GM19324 (cell line): ENCODE results near the gene ITGA7.

Experiments
- ATAC-seq: cut with Tn5 transposase; IDR thresholded peaks from one replicate; pipeline ENCODE4 v1.9.1; 2021; ENCODE audit warnings: mild to moderate bottlenecking, moderate library complexity; ENCODE audit not compliant: unreplicated experiment, low FRiP score

The ITGA7 gene

DNA sequence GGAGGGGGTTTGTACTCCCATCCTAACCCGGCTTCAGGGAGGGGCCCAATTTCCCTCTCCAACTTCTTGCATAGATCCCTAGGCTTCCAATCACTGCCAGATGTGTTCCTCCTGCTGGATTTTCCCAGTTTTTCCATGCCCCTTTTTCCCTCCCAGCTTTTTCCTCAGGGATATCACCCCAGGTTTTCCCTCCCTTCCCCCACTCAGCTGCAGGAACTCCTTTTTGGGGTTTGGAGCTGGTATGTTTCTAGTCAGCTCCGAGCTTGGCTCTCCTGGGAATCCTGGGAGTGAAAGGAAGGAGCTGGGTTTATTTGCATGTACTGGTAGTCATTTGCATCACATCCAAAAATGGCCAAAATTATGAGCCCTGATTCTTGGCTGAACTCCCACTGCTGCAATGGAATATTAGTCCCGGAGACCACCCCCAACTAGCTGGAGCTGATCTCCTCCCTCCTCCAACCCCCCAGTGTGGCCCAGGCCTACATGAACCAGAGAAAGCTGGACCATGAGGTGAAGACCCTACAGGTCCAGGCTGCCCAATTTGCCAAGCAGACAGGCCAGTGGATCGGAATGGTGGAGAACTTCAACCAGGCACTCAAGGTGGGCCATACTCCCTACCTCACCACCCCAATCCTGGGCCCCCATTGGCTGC is 11.0 kb upstream of the ITGA7 start:
- no peak for ATAC-seq

DNA sequence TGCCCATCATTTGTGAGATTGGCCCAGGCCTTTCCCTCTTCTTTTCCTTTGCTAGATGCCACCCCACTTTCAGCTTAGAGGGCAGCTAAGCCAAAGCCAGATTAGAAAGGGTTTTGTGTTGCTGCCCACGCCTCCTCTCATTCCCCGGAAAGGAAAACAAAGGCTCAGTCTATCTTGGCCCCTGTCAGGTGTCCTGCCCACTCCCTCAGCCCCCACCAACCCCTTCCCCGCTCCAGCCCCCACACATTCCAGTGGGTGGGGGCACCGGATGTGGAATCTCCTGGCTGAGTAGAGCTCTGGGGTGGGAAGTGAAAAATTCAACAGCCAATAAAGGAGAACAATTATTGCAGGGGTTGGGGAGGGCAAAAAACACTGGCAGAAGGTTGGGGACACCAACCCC is 10.3 kb upstream of the ITGA7 start:
- no peak for ATAC-seq

DNA sequence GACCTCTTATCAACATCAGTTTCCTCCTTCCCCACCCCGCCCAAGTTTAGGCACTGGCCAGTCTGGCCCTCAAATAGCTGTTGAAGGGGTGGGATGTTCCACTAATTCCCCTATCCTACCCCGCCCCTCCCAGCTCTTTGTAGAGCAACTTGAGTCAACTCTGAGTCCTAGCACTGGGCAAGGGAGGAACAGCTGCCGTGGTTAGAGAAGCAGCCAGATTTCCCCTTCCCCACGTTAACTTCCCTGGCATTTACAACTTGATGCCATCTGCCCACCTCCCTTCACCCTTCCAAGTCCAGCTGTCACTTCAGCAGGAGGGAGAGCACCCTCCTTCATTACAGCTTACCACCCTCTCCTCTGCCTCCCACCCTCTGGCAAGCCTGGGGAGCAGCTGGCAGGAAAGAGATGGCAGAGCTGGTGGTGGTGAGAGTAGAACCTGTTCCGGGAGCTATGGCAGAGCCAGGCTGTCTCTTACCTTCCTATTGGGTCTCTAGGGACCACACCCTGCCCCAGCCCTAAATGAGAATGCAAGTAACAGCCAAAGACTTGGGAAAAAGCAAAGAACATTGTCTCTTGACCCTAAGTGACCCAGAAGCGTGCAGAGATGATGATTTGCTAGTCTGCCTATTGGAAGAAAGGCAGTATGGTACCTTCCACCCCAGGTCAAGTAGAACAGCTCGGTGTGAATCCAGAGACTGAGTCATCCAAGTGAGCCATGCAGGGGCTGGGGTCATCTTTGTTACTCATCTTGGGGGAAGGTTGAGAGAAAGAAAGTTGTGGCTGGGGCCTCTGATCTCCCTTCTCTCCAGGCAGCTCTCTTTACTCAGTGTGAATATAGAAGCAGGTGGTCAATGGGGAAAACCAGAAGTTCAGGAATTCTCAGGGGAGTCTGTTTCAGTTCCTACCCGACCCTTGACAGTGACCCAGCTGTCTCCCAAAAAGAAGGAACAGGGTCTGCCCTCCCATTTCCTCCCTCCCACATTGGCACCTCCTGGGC is 9.6 kb upstream of the ITGA7 start:
- no peak for ATAC-seq

DNA sequence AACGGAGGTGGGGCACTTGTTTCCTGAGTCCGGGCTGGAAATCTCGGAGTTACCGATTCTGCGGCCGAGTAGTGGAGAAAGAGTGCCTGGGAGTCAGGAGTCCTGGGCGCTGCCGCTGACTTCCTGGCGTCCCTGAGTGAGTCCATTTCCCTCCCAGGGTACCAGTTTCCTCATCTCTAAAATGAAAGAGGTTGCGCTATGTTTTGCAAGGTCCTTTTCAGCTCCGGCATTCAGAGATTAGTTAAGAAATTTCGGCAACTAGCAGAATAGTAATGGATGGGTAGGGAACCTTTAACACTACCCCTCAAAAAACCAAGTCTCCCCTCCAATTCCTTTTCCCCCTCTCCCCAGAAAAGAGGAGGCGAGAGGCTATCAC is 8.9 kb upstream of the ITGA7 start:
- no peak for ATAC-seq

DNA sequence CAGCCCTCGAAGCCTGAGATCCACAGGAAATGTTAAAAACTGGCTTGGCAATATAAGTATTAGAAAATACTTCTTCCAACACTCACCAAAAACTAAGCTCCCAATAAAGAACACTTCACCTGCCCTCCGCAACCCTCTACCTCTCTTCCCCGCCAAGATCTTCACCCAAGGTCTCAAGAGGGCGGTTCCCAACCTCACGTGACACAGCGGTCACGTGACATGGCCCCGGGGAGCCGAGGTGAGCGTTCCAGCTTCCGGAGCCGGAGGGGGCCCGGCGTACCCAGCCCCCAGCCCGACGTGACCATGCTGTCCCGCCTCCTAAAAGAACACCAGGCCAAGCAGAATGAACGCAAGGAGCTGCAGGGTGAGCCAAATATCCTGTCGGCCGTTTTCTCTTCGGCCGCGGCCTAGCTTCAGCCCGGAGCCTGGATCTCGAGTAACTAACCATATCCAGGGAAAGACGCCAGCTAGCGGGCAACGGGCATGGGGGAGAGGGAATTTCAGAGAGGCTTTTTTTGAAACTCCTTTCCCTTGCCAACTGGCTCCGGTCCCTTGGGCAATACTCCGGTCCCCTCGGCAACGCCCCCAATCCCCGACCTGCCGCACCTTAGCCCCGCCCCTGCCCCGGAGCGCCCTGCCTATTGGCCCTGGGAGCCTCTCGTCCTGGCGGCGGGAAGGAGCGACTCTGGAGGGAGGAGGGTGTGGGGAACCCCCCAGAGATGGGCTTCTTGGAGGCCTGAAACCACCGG is 8.3 kb upstream of the ITGA7 start, which contains the start of gene BLOC1S1:
BLOC1S1 (plus strand) TSS at position 214 of the 749 bp plus-strand sequence; CDS start at position 220, 6 bp downstream.
- ATAC-seq, result peak; percentile 91

DNA sequence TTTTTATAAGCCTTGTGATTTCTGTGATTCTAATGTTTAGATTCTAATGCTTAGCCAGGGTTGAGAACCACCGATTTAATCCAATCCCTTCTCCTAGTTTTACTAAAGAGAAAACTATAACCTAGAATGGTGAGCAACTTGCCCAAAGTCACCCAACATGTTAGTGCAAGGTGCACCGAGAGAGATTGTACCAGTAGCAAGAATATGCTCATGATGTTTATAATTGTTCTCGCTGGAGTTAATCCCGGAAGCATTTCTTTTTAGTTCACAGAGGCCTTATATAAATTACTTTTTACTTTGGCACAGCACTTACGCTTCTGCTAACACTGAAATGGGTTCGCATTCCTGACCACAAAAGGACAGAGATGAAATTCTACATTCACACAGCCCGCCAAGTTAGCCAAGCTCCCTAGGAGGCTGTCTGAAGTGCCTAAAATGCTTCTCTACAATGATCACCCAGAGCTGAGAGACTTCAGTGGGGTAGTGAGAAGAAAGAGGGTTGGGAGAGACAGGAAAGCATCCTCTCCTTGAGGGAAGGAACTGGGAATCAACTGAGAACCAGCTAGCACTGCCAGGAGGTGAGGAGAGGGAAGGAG is 7.6 kb upstream of the ITGA7 start:
- no peak for ATAC-seq

DNA sequence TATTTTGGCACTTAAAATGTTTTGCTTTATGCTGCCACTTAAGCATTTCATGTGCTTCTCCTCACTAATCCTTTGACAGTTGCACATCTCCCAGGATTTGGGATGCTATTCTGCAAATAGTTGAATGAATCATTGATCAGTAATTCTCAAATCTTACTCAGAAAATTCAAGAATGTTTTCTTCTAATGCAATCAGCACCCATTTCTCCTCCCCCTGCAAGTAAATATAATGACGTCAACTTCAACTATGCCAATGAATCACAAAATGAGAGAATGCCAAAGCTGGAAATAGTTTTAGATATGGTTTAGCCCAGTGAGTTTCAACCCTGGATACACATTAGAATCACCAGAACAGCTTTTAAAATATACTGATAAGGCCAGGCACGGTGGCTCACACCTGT is 6.0 kb upstream of the ITGA7 start:
- ATAC-seq, result no peak

DNA sequence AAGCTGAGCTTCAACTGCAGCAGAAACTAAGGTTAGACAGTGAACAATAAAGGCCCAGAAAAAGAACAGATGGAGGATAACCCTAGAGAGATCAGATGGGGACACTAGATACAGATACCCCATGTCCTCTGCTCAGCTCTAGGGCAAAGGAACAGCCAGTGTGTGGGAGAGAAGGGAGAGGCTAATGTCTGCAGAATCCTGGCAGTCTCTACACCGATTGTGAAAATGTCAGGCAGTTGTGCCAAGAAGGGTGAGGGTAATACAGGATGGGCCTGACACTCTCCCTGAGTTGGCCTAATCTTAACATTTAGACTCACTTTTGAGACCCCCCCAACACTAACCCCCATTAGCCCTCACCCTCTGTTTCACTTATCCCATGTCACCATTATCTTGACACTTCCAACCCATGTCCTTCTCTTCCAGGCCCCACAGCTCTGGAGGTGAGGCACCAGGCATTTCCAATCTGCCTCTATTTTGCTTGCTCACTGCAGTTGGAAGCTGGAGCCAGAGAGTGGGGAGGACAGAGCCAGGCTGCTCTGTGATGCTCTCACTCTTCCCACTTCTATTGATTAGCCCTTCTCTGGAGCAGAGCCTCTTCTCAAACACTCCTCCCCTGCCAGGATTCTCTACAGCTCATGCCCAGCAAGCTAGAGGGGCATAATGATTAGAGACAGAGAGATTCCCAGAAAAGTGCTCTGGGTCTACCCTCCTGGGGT is 5.2 kb upstream of the ITGA7 start:
- no peak for ATAC-seq

DNA sequence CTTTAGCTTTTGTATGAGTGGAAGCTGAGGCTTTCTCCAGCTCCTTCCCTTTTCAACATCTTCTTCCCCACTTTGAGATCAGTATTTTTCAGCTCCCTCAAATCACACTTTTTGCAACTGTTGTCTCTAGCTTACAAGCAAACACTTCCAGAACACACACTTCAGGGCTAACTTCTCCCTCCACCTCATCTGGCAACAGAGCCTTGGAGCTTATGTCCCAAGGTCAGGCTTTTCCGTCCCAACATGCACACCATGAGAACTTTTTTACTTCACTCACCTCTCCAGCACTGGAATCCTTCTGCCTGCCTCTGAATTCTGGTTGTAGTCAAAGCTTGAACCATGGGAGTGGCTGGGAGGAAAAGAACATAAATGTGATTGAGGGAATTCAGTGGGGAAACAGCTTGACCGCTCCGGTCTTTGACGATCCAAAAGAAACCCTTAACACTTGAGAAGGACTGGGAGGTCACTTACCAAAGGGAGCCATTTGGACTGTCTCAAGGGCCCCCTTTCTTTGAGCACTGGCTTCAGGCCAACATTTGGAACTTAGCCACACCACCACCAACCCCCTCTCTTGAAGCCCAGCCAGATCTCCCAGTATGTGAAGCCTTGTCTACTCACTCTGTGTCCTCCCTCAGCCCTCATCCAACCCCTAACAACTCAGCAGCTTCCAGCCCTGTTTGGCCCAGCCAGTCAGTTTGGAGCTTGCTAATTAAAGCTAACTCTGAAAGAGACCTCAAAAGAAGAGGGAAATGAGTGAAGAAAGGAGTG is 4.3 kb upstream of the ITGA7 start:
- ATAC-seq, result no peak

DNA sequence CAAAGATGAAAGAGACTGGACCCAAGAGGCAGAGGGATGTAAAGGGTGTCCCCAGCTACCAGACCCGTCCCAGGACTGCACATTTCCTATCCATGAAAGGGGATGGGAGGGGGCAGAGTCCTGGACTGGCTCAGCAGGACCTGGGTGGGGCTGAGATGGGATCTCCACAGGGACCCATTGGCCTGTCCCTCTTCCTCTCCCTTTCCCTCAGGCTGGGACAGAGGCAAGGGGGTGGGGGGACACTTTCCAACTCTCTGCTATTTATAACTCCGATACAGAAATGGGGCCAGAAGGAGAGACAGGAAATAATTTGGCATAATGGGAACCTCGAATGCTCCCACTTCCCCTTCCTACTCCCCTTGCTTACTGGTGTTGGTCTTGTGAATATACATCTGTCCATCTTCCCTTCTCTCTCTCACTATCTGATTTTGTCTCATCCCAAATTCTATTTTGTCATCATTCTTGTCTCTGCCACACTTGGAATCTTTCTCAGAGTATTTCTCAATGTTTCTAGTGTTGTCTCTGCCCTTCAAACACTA is 1.1 kb upstream of the ITGA7 start:
- ATAC-seq, result no peak

DNA sequence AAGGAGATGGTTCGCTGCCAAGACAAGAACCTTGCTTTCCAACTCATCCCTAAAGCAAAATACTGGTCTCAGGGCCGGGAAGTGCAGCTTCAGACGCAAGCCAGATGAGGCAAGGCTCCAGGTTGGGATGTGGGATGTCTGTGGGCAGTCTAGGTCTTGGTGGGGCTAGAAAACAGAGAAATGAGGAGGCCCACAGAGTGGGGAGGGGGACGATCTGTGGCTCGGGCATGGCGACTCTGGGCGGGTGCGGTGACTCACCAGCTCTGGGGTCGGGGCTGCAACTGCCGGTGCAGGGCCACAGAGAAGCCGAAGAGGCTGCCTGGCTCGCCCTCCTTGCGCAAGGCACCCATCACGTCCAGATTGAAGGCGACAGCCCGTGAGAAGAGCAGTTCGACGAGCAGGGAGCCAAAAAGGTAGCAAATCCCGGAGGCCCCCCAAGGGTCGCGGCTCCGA is 459 bp downstream of the ITGA7 start:
- no peak for ATAC-seq

DNA sequence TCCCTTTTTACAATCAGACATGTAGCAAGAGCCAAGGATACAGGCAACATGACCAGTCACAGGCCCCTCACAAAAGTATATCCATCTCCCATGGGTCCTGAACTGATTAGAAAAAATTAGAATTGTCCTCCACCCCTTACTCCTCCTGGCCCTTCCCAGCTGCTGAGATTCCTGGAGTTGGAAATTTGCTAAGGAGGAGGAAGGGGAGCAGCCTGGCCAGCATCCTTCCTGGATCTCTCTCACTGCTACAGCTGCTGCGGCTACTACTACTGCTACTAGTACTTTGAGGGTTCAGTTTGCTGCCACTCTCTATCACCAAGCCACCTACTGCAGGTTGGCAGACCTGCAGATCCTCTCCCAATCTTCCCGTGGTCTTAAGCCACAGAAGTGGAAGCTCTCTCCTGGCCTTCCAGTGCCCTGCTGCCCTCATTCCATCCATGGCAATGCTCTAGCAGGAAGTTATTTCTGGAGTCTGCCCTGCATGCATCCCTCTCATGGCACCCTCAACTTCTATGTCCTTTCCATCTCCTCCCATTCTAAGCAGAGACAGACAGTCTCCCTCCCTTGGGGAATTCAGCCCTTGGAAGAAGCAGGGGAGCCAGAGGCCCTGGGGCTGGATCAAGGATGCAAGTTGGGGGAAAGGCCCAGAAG is 1.0 kb downstream of the ITGA7 start:
- ATAC-seq, result no peak

DNA sequence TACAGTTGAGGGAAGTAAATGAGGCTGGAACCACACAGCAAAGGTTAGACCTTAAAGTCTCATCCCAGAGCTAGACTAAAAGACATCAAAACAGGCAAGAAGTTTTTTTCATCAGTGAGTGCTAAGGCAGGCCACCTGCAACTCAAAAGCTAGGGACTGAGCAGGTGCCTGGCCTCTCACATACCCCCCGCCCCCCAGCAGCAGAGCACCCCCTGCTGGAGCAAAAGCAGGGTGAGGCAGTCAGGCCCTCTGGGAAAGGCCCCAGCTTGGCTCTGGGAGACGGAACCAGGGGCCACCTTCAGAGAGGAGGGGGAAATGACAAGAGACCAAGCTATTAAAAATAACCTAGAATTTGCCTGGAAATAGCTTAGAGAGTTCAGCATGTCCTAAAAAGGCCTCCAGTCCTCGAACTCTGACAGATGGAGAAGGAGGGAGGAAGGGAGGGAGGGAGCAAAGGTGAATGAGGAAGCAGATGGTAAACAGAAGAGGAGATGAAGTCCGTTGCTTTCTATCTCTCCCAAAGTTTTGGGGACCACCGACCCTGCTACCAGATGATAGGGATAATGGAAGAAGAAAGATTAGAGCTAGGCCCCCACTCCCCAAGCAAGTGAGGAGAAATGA is 1.8 kb downstream of the ITGA7 start:
- ATAC-seq, result no peak

DNA sequence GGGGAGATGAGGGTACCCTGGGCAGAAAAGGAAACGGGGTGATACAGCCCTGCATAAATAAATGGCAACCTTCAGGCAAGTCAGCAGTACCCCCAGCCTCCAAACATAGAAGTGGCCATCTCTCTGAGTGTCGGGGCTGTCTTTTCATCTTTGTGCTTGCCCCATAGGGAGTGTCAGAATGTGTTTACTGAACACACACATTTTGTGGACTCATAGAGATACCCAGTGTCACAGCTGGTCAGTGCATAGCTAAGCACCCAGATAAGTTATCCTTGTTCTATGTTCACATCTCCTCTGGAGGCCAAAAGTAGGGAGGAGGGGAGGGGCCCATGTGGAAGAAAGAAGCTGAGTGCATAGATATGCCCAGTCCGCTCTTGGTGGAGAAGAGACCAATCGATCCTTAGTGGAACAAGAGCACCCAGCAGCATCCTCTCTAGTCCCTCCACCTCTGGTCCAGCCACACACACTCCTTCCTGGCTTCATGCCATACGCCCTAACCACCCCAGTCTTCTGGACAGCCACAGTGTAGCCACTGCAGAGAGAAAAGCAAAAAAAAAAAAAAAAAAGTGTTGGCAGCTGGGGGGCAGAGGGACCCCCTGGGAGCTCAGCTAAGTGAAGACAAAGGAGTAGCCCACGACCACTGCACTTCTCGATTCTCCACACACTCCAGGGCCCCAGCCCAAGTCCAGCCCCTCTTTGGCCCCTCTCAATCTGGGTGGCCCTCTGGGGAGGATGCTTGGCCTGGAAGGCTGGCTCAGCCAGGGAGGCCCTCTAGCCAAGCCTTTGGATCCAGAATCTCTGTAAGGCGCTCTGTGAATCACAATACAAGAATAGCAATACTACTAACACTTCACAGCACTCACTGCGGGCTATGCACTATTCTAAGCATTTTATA is 2.6 kb downstream of the ITGA7 start:
- ATAC-seq, result no peak

DNA sequence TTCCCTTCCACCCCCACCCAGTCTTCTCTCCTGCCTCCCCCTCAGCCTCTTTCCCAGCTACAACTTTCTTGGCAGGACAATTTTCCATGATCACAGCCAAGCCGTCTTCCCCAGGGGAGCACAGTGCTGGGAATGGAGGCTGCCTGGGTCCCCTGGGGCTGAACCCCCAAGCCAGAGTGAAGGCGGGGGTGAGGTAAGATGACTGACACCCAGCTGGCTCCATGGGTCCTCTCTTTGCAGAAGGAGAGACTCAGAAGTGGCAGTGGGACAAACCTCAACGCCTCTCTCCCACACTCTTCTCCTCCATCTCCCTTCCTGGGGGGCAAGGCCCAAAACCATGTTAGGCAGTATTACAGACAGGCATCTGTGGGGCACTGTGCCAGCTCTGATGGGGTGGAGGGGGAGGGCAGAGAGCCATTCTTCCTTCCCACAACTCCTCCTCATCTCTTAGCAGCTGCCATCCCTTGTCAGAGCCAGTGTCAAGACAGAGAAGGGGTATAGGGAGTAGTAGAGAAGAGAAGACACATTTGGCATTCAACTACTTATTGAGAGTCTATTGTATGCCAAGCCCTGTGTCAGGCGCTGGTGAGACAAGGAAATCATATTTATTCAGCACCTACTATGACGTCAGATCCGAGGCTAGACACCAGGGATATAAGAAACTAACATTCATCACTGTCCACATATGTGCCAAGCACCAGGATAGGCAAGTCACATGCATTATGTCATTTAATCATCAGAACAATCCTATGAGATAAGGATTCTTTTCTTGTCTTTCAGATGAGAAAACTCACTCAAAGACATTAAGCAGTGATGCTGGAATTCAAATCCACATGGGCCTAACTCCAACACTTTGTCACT is 3.6 kb downstream of the ITGA7 start:
- no peak for ATAC-seq

DNA sequence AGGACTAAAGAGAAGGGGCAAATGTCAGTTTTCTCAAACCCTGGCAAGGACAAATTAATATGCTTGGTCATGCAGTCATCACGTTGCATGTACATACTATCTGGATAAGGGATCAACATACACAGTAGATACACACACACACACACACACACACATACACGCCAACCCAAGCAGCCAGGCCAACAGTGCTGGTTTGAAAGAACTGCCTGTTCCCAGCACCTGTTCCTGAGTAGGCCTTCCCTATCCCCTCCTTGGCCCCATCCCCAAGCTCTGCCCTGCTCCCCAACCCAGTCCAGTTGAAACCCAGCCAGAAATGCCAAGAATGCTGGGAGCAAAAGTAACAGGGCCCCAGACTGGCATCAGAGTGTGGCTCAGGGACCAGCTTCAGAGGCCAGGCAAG is 4.4 kb downstream of the ITGA7 start:
- ATAC-seq, result no peak
